HT1080 (cell line): ENCODE results near the gene CELSR2. TPM values are rescaled to one million over a fixed set of nuclear protein-coding genes. Genes with fewer than 3 reads are reported as not detected.
"Not testable (repeated sequence)": the region's sequence is repeated elsewhere in the genome, so short reads cannot be mapped to it uniquely, and the experiment has no call there.

Source experiments
- DNase-seq: peaks from one replicate; pipeline ENCODE4 v3.0.0-alpha.2; 2015; ENCODE audit warnings: low read depth
- total RNA-seq: library from RNA; depleted of rRNA; stranded (reverse); fragments of >200 nt; shearing (Covaris generic); gene quantifications from 2 replicates; pipeline ENCODE4 v1.2.3, GENCODE V29; 2014; rRNA removed

CELSR2 gene
- total RNA-seq, 1 experiment from 2014 or later, result 1.7 TPM

DNA sequence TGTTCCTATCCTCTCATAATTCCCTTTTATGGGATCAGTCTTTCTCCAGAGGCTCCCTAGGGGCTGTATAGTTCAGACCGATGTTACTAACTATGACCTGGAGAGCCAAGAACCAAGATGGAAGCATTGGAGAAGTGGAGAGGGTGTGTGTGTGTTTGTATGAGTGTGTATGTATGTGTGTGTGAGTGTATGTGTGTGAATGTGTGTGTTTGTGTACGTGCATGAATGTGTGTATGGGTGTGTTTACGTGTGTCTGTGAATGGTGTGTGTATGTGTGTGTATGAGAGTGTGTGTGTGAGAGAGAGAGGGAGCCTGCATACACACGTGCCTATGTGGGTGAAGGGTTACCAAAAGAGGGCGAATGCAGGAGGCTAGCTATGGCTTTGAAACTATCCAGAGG, 52.5 kb downstream of the CELSR2 start:
- DNase-seq, result no peak

DNA sequence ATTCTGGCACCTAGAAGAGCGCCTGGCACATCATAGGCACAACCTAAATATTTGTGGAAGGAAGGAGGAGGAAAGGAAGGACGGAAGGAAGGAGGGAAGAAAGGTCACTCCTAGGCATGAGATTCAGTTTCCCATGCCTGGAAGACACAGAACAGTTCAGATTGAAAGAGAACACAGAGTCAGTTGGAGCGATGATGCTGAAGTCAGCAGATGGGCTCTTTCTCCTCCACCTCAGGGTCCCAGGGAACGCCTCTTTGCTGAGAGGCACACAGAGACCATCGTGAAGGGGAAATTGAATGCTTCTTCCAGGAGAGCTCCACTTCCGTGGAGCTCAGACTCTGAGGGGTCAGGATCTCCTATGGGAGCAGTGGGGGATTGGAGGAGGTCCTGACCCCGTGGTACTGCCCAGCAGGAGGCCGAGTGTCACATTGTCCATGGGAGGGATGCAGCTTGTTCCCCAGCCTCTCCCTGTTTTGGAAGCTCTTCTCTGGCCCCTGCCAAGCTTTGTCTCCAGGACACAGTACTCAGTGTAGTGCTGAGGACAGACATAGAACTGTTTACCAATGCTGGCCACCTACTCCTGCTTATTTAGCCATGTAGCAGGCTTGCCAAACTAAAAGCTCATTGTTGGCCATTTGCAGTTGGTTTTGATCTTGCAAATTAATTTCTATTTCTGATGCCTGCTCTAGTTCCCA, 55.0 kb downstream of the CELSR2 start:
- no peak for DNase-seq

DNA sequence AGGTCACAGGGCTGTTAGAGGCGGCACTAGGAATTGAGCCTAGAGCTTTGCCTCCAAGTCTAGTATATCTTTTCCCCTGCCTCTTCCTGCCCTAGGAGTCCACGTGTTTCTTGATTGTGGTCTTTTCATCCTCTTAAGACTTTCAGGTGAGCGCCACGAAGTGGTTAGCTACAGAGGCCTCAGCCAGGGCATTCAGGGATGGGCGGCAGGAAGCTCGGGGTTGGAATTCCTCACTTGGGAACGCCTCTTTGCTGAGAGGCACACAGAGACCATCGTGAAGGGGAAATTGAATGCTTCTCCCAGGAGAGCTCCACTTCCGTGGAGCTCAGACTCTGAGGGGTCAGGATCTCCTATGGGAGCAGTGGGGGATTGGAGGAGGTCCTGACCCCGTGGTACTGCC, 56.7 kb downstream of the CELSR2 start:
- not testable (repeated sequence) for DNase-seq

DNA sequence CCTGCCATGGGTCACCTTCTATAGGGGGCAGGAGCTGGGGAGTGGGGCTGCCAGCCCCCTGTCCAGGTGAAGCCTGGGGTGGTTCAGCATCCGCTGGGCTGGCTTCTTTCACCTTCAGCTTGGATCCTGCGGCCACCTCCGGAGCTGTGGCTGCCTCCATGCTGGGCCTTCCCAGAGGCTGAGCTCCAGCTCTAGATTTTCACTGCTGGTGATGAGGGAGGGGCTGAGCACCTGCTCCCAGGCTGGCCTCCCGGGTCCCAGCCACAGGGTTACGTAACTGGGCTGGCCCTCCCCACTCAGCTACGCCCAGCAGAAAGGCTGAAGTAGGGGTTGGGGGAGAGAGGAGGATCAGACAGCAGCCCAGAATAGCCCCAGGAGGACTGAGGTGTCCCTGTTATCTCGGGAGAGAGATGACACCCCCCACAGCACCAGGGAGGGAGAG, 57.5 kb downstream of the CELSR2 start, which contains the start of gene MYBPHL:
MYBPHL (minus strand) TSS at position 180 of the 442 bp plus-strand sequence; CDS start at position 160, 20 bp downstream.
- no peak for DNase-seq

DNA sequence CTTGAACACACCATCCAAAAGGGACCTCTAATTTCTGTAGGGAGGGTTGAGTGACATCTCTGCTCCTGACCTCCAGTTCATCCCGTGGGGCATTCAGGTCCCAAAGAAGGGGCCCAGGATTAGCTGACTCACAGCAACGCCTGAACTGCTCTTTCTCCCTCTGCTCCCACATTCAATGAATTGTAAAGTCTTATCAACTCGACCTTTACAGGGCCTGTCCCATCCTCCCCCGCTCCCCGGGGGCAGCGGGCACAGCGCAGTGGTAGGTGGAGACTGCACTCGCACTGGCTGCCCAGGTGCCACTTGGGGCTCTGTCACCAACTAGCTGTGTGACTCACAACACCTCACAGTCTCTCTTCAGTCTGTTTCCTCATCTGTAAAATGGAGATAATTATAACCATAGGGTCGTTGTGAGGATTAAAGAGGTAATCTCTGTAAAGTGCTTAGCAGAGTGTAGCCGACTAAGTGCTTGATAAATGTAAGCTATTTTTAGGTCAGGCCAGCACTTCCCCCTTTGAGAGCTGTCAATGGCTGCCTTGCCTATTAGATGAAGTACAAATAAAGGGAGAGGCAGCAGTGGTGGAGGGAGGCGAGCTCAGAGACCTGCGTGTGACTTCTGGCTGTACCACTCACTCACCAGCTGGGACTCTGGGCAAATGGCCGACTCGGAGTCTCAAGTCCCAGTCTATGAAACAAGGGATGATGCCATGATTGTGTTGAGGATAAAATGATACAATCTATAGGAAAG, 58.1 kb downstream of the CELSR2 start:
- DNase-seq, result no peak

- no peak for DNase-seq
Measured at GRCh38 chr1:109309347-109309746, 60.0 kb downstream of the CELSR2 start.

DNA sequence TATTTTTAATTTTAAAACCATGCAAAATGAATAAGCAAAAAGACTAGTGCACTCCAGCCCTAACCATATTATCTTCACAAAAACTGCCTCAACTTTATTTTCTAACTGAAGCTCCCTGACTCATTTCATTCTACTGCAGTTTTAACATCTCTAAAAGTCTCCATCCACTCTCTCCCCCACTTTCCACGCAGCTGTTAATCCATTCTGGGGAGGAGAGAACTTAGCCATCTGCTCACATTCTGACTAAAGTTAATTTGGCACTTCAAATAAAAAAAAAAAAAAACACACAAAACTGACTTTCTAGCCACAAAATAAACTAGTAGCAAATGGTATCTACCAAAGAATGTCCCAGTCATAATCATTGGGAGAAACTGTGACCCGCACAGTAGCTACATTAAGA, 62.9 kb downstream of the CELSR2 start:
- no peak for DNase-seq

GRCh38 chr1:109312978-109313775, 63.8 kb downstream of the CELSR2 start:
- DNase-seq, result no peak

DNA sequence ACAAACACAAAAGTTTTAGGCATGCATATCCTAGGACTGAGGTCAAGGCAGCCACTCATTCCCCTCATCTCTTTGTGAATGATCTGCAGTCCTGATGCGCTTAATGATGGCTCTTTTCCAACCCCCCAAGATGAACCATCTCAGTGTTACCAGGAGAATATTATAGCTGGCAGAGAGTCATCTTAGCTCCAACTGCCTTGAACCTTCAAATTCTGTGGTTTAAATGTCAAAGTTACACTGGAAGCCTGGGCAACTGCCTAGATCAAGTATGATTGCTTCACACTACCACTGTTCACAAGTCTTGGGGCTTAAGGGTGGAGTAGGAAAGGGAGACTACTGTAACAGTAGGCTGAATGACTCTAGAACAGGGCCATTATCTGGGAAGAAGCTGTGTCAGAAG, 65.5 kb downstream of the CELSR2 start:
- no peak for DNase-seq

DNA sequence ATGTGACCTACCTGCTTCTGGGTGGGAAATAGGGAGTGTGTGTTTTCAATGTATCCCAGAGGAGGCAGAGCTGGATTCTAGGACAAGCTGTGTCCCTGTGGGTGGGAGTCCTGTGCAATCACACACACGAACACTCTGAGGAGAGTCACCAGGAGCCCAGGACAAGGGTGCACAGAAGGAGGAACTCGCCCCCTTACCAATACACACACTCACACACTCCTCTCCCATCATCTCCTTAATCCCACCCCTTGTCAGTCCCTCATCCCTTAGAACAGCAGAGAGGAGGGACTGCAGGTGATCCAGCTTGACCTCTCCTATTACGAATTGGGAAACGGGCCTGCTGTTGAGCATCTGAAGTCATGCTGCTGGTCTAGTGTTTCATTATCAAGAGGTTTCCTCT, 65.9 kb downstream of the CELSR2 start:
- no peak for DNase-seq

- no peak for DNase-seq
Measured at GRCh38 chr1:109316506-109316905, 67.2 kb downstream of the CELSR2 start.

DNA sequence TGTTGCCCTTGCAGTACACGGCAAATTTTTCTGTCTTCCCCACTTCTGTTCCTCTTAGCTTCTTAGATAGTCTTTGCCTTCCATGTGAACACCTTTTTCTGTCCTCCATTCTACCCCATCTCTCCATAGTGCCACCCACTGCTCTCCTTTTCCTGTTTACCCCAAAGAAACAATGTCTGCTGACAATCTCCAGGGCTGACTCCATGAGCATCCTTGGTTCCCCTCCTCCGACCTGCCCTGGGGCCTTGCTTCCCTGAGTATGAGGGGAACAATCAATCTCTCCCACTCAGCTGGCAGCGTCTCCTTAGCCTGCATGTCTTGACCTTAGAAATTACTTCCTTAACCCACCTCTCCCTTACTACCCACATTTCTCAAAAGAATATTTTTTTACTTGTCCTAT, 69.8 kb downstream of the CELSR2 start:
- DNase-seq, result no peak

GRCh38 chr1:109322974-109323373, 73.6 kb downstream of the CELSR2 start:
- DNase-seq, result no peak

Other genes starting within 250 kb of the CELSR2 start
- 9.2 and 16.6 TPM in 2 replicates for gene WDR47, start 207.4 kb upstream of the CELSR2 start, total RNA-seq
- gene TAF13, start 173.5 kb upstream of the CELSR2 start, total RNA-seq, result 52.5 and 60.0 TPM in 2 replicates
- 7.5 and 10.6 TPM in 2 replicates for gene TMEM167B, start 158.8 kb upstream of the CELSR2 start, total RNA-seq
- 0.73 and 1.3 TPM in 2 replicates for gene ELAPOR1, start 135.4 kb upstream of the CELSR2 start, total RNA-seq
- gene SARS1, start 35.6 kb upstream of the CELSR2 start, total RNA-seq, result 173 and 183 TPM in 2 replicates
- 62.1 and 65.2 TPM in 2 replicates for gene PSRC1, start 33.6 kb downstream of the CELSR2 start, total RNA-seq
- not detected in 2 replicates for gene MYBPHL, start 57.5 kb downstream of the CELSR2 start, total RNA-seq
- 7.7 and 8.1 TPM in 2 replicates for gene SORT1, start 148.4 kb downstream of the CELSR2 start, total RNA-seq
- 54.6 and 94.4 TPM in 2 replicates for gene PSMA5, start 176.9 kb downstream of the CELSR2 start, total RNA-seq
- gene SYPL2, start 217.0 kb downstream of the CELSR2 start, total RNA-seq, result 0.05 and 0.17 TPM in 2 replicates
- 10.2 and 11.1 TPM in 2 replicates for gene ATXN7L2, start 234.4 kb downstream of the CELSR2 start, total RNA-seq
- 2.6 and 2.7 TPM in 2 replicates for gene CYB561D1, start 244.6 kb downstream of the CELSR2 start, total RNA-seq